Neural crest cell (in vitro differentiated cells): ENCODE data around the gene EVI5. TPM values are rescaled to one million over a fixed set of nuclear protein-coding genes. Genes with fewer than 3 reads are reported as not detected.
"Not testable (repeated sequence)": the region's sequence is repeated elsewhere in the genome, so short reads cannot be mapped to it uniquely, and the experiment has no call there.

Experiments
- DNase-seq: peaks from one replicate; pipeline ENCODE4 v3.0.0; 2021; ENCODE audit warnings: low read depth, mixed read lengths, low spot score
- H3K27ac Mint-ChIP-seq: one replicate; pipeline ENCODE4 v1.8.0; 2021; ENCODE audit warnings: mild to moderate bottlenecking, mixed read lengths; ENCODE audit not compliant: unreplicated experiment
- H3K27me3 Mint-ChIP-seq: 2 replicates; pipeline ENCODE4 v1.8.0; 2021; ENCODE audit warnings: low read depth, mild to moderate bottlenecking, mixed read lengths
- H3K36me3 Mint-ChIP-seq: 2 replicates; pipeline ENCODE4 v1.8.0; 2021; ENCODE audit warnings: low read depth, mild to moderate bottlenecking, mixed read lengths
- H3K4me1 Mint-ChIP-seq: 2 replicates; pipeline ENCODE4 v1.8.0; 2021; ENCODE audit warnings: mixed read lengths
- H3K4me3 Mint-ChIP-seq: one replicate; pipeline ENCODE4 v1.8.0; 2021; ENCODE audit warnings: mild to moderate bottlenecking, mixed read lengths
- H3K9me3 Mint-ChIP-seq: 2 replicates; pipeline ENCODE4 v1.8.0; 2021; ENCODE audit warnings: mixed read lengths
- CTCF ChIP-seq: fragments of 200-600 bp; sonication (generic); conservative IDR thresholded peaks from 2 replicates; pipeline ENCODE4 v1.5.0; 2021; ENCODE audit warnings: antibody characterized with exemption, mild to moderate bottlenecking
- total RNA-seq: library from RNA; stranded (reverse); gene quantifications from 2 replicates; pipeline ENCODE4 v1.2.1, GENCODE V29; 2021

EVI5 gene
- total RNA-seq, 1 donor from 2014 or later = 24.7 TPM

DNA sequence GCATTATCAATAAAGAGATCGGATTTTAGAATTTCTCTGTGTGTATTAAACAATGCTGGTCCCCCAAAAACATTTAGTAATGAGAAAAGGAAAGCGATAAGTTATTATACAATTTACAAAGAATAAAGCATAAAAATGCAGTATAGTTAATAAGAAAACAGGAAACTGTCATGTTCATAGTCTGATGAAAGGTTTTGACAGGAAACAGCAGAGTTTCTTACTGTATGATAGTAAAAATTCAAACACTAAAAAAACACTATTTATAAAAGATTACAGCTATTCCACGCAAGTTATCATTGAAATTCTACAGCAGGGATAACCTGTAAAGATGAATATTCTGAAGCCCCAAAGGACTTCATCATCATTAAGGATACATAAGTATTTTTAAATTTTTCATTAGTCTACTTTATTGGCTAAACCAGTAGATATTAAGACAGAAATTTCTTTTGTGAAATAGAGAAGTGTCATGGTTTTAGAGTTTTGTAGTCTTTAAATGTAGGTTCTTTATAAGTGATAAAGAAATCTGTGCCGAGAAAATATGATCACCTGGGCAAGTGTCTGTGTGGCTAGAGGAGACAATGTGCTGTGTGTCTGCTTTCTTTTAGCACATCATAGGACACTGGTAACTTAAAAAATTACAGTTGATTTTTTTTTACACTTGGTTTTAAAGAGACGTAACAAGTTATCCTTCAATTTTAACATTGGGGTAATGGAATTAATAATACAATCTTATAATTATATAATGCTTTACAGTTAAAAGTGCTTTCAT is 248.5 kb downstream of the EVI5 start:
- no peak for DNase-seq
- H3K27me3 Mint-ChIP-seq = no peaks in the 10 kb centered on the region
- H3K4me3 Mint-ChIP-seq = no peak overlapping the region
- H3K36me3 Mint-ChIP-seq = peaks cover 11% of the 10 kb centered on the region
- TF ChIP-seq CTCF = no peak
- no peaks in the 10 kb centered on the region for H3K4me1 Mint-ChIP-seq
- H3K9me3 Mint-ChIP-seq = peaks cover 4% of the 10 kb centered on the region
- no peak overlapping the region for H3K27ac Mint-ChIP-seq

DNA sequence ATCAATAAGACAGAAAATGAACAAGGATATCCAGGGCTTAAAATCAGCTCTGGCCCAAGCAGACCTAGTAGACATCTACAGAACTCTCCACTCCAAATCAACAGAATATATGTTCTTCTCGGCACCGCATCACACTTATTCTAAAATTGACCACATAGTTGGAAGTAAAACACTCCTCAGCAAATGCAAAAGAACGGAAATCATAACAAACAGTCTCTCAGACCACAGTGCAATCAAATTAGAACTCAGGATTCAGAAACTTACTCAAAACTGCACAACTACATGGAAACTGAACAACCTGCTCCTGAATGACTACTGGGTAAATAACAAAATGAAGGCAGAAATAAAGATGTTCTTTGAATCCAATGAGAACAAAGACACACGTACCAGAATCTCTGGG is 252.5 kb downstream of the EVI5 start:
- H3K27me3 Mint-ChIP-seq, H3K4me1 Mint-ChIP-seq, H3K27ac Mint-ChIP-seq, H3K4me3 Mint-ChIP-seq, DNase-seq, H3K9me3 Mint-ChIP-seq: not testable (repeated sequence)
- H3K36me3 Mint-ChIP-seq = peaks cover 17% of the 10 kb centered on the region

DNA sequence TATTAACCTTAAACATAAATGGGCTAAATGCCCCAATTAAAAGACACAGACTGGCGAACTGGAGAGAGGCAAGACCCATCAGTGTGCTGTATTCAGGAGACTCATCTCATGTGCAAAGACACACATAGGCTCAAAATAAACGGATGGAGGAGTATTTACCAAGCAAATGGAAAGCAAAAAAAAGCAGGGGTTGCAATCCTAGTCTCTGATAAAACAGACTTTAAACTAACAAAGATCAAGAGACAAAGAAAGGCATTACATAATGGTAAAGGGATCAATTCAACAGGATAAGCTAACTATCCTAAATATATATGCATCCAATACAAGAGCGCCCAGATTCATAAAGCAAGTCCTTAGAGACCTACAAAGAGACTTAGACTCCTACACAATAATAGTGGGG is 253.0 kb downstream of the EVI5 start:
- H3K9me3 Mint-ChIP-seq, H3K4me1 Mint-ChIP-seq, DNase-seq, H3K27ac Mint-ChIP-seq, H3K27me3 Mint-ChIP-seq, H3K4me3 Mint-ChIP-seq: not testable (repeated sequence)
- peaks cover 17% of the 10 kb centered on the region for H3K36me3 Mint-ChIP-seq

GRCh38 chr1:92527670-92528069 is 257.2 kb downstream of the EVI5 start:
- no peaks in the 10 kb centered on the region for H3K9me3 Mint-ChIP-seq
- H3K36me3 Mint-ChIP-seq = peaks cover 8% of the 10 kb centered on the region
- H3K4me1 Mint-ChIP-seq = no peaks in the 10 kb centered on the region
- TF ChIP-seq CTCF = no peak
- no peak overlapping the region for H3K27ac Mint-ChIP-seq
- H3K4me3 Mint-ChIP-seq = no peak overlapping the region
- no peaks in the 10 kb centered on the region for H3K27me3 Mint-ChIP-seq
- DNase-seq = no peak

DNA sequence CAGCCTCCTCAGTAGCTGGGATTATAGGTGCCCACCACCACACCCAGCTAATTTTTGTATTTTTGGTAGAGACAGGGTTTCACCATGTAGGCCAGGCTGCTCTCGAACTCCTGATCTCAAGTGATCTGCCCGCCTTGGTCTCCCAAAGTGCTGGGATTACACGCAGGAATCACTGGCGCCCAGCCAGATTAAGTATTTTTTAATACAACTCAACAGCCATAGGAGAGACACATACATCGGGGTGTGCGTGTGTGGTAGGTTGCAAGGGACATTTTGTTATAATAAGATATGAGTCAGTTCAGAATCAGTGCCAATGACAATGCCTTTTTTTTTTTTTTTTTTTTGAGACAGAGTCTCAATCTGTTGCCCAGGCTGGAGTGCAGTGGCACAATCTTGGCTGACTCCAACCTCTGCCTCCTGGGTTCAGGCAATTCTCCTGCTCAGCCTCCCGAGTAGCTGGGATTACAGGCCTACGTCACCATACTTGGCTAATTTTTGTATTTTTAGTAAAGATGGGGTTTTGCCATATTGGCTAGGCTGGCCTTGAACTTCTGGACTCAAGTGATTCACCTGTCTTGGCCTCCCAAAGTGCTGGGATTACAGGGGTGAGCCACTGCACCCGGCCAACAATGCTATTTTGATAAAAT is 259.8 kb downstream of the EVI5 start:
- not testable (repeated sequence) for H3K4me3 Mint-ChIP-seq, H3K4me1 Mint-ChIP-seq, H3K9me3 Mint-ChIP-seq, H3K27ac Mint-ChIP-seq, H3K27me3 Mint-ChIP-seq, H3K36me3 Mint-ChIP-seq, DNase-seq

GRCh38 chr1:92519043-92519442 is 265.9 kb downstream of the EVI5 start:
- no peaks in the 10 kb centered on the region for H3K9me3 Mint-ChIP-seq
- no peak for DNase-seq
- H3K36me3 Mint-ChIP-seq = peaks cover 5% of the 10 kb centered on the region
- H3K27me3 Mint-ChIP-seq = no peaks in the 10 kb centered on the region
- no peak overlapping the region for H3K4me3 Mint-ChIP-seq
- no peak for TF ChIP-seq CTCF
- H3K4me1 Mint-ChIP-seq = no peaks in the 10 kb centered on the region
- H3K27ac Mint-ChIP-seq = no peak overlapping the region

DNA sequence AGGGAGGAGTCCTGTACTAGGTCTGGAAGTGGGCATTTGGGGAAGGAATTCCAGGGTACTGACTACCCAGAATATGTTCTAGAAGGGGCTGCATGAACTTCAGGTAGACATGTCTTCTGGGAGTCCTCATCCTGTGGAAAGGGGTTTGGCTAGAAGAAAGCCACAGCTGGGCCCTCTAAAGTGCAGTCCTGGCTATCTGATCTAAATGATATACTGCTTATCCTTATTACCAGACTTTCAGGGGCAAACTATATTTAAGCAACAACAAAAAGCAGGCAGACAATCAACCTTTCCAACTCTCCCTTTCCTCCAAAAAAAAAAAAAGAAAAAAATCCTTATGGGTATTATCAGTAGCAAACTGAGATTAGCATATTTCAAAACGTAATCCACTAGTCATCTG is 268.3 kb downstream of the EVI5 start:
- TF ChIP-seq CTCF = no peak
- no peak overlapping the region for H3K27ac Mint-ChIP-seq
- H3K9me3 Mint-ChIP-seq = no peaks in the 10 kb centered on the region
- H3K27me3 Mint-ChIP-seq = no peaks in the 10 kb centered on the region
- no peaks in the 10 kb centered on the region for H3K4me1 Mint-ChIP-seq
- H3K36me3 Mint-ChIP-seq = peaks cover 5% of the 10 kb centered on the region
- no peak for DNase-seq
- H3K4me3 Mint-ChIP-seq = no peak overlapping the region
